ENCODE results near the gene ZNF674.
A peak's percentile ranks its signal among the peaks of the same experiment; 100 is the strongest.

The ZNF674 gene

DNA sequence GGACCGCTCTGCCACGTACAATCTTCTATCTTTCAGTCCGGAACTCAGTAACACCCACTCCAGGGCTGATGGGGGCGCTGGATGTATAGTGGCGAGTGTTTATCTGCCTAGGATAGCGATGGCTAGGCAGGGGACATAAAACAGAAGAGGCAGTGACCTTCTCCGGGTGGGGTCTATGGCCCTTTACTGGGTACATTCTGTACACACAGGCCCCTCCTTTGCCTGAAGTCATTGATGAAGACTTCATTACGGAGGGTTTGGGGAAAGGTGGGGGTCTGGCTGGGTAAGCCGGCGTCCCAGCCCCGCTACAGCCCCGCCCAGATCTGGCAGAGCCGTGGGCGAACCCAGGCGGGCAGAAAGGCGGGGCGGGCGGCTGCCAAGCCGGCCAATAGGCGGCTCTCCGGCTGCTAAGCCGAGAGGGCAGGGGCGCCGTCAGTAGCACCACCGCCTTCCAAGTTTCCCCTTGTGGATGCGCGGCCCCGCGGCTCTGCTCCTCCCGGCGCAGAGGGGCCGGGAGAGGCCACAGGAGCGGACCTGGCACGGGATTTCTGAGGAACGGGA, 28.2 kb upstream of the ZNF674 start, which contains the start of gene CHST7:
TSS of gene CHST7 (plus strand) at position 435 of the 561 bp plus-strand sequence. CDS start 167 bp downstream, outside the sequence.
- H2AFZ ChIP-seq (ENCODE audit: low read length), result peak within 1 kb of the TSS; percentile 96
- H3K23ac ChIP-seq (ENCODE audit: low read depth, low read length, poor library complexity), result peak within 1 kb of the TSS; percentile 31
- H3K27me3 ChIP-seq (ENCODE audit: control insufficient read depth in 3 of 3, insufficient read depth in 3 of 3, low read depth in 1 of 3, low read length in 3 of 3), result peaks cover 0 to 10% (median 3%) of the 10 kb centered on the region in 3 experiments
- no peak within 1 kb of the TSS for H2AK5ac ChIP-seq (ENCODE audit: low read depth, low read length)
- peak within 1 kb of the TSS; percentile 38 for H3K14ac ChIP-seq (ENCODE audit: low read length)
- no peak within 1 kb of the TSS for H2BK12ac ChIP-seq (ENCODE audit: low read length)
- no peak within 1 kb of the TSS for H3K27ac ChIP-seq (replicated peaks; ENCODE audit: low read length)
- H4K91ac ChIP-seq (ENCODE audit: low read depth, low read length, poor library complexity), result no peak within 1 kb of the TSS
- H2BK120ac ChIP-seq (ENCODE audit: low read depth, low read length), result no peak within 1 kb of the TSS
- peak within 1 kb of the TSS; percentile 83 for H3K18ac ChIP-seq (ENCODE audit: low read length)
- peak within 1 kb of the TSS; percentile 66 for H3K4me2 ChIP-seq (ENCODE audit: insufficient read depth, low read length, poor library complexity, severe bottlenecking)
- no peak within 1 kb of the TSS for H2BK5ac ChIP-seq (ENCODE audit: low read length)
- H3K9me3 ChIP-seq (replicated peaks in 1 of 2; ENCODE audit: control insufficient read depth in 2 of 2, insufficient read depth in 1 of 2, low read depth in 1 of 2, low read length in 2 of 2), result no peaks in the 10 kb centered on the region
- no peak within 1 kb of the TSS for H2BK15ac ChIP-seq (ENCODE audit: low read length)
- H4K8ac ChIP-seq (ENCODE audit: low read depth, low read length), result no peak within 1 kb of the TSS
- peaks cover 4% of the 10 kb centered on the region for H3K79me1 ChIP-seq (ENCODE audit: low read depth, low read length)
- no CpG with 5 or more reads among the region's 35 CpGs for WGBS, 2 donors (ENCODE audit: extremely low coverage in 2 of 2, insufficient read length in 2 of 2, insufficient replicate concordance in 1 of 2)
- DNase-seq (ENCODE audit: low spot score), result peak; percentile 54
- H3K9ac ChIP-seq (ENCODE audit: low read depth, low read length, poor library complexity), result peak within 1 kb of the TSS; percentile 81
- no peaks in the 10 kb centered on the region for H3K36me3 ChIP-seq (replicated peaks in 1 of 2; ENCODE audit: control insufficient read depth in 2 of 2, insufficient read depth in 2 of 2, low read length in 2 of 2)
- H3K4me3 ChIP-seq (ENCODE audit: low read length in 2 of 2), result peak within 1 kb of the TSS; percentile 52 to 90
- no peak within 1 kb of the TSS for H3K4ac ChIP-seq (ENCODE audit: low read length)
- peaks cover 0 to 6% of the 10 kb centered on the region in 2 donors for H3K4me1 ChIP-seq (ENCODE audit: control insufficient read depth in 2 of 2, insufficient read depth in 1 of 2, low read depth in 1 of 2, low read length in 2 of 2)

GRCh38 chrX:46572340-46572936, 27.2 kb upstream of the ZNF674 start:
- Histone ChIP-seq H3K36me3 (replicated peaks in 1 of 2; ENCODE audit: control insufficient read depth in 2 of 2, insufficient read depth in 2 of 2, low read length in 2 of 2) (no peaks in the 10 kb centered on the region), H3K4me1 (ENCODE audit: control insufficient read depth in 2 of 2, insufficient read depth in 1 of 2, low read depth in 1 of 2, low read length in 2 of 2) (peaks cover 0 to 6% of the 10 kb centered on the region in 2 donors), H4K91ac (ENCODE audit: low read depth, low read length, poor library complexity) (no peak overlapping the region), H2AFZ (ENCODE audit: low read length) (no peak overlapping the region), H2AK5ac (ENCODE audit: low read depth, low read length) (no peak overlapping the region), H2BK15ac (ENCODE audit: low read length) (no peak overlapping the region), H3K4me2 (ENCODE audit: insufficient read depth, low read length, poor library complexity, severe bottlenecking) (no peak overlapping the region), H2BK5ac (ENCODE audit: low read length) (no peak overlapping the region), H2BK120ac (ENCODE audit: low read depth, low read length) (no peak overlapping the region), H3K23ac (ENCODE audit: low read depth, low read length, poor library complexity) (no peak overlapping the region), H3K9ac (ENCODE audit: low read depth, low read length, poor library complexity) (no peak overlapping the region), H3K9me3 (replicated peaks in 1 of 2; ENCODE audit: control insufficient read depth in 2 of 2, insufficient read depth in 1 of 2, low read depth in 1 of 2, low read length in 2 of 2) (no peaks in the 10 kb centered on the region), H4K8ac (ENCODE audit: low read depth, low read length) (no peak overlapping the region), H3K4me3 (ENCODE audit: low read length in 2 of 2) (no peak overlapping the region), H3K79me1 (ENCODE audit: low read depth, low read length) (peaks cover 4% of the 10 kb centered on the region), H3K4ac (ENCODE audit: low read length) (no peak overlapping the region), H3K14ac (ENCODE audit: low read length) (no peak overlapping the region), H3K27ac (replicated peaks; ENCODE audit: low read length) (no peak overlapping the region), H2BK12ac (ENCODE audit: low read length) (no peak overlapping the region), H3K18ac (ENCODE audit: low read length) (no peak overlapping the region), H3K27me3 (ENCODE audit: control insufficient read depth in 3 of 3, insufficient read depth in 3 of 3, low read depth in 1 of 3, low read length in 3 of 3) (peaks cover 0 to 10% (median 3%) of the 10 kb centered on the region in 3 experiments)
- DNase-seq (ENCODE audit: low spot score), result no peak
- no CpG with 5 or more reads among the region's 5 CpGs for WGBS, 2 donors (ENCODE audit: extremely low coverage in 2 of 2, insufficient read length in 2 of 2, insufficient replicate concordance in 1 of 2)

GRCh38 chrX:46571423-46572339, 26.5 kb upstream of the ZNF674 start:
- H2BK120ac ChIP-seq (ENCODE audit: low read depth, low read length), result no peak overlapping the region
- no peak overlapping the region for H2BK5ac ChIP-seq (ENCODE audit: low read length)
- DNase-seq (ENCODE audit: low spot score), result no peak
- peaks cover 4% of the 10 kb centered on the region for H3K79me1 ChIP-seq (ENCODE audit: low read depth, low read length)
- no peak overlapping the region for H2AFZ ChIP-seq (ENCODE audit: low read length)
- no peak overlapping the region for H3K9ac ChIP-seq (ENCODE audit: low read depth, low read length, poor library complexity)
- no peaks in the 10 kb centered on the region for H3K9me3 ChIP-seq (replicated peaks in 1 of 2; ENCODE audit: control insufficient read depth in 2 of 2, insufficient read depth in 1 of 2, low read depth in 1 of 2, low read length in 2 of 2)
- no peak overlapping the region for H4K8ac ChIP-seq (ENCODE audit: low read depth, low read length)
- peaks cover 0 to 6% of the 10 kb centered on the region in 2 donors for H3K4me1 ChIP-seq (ENCODE audit: control insufficient read depth in 2 of 2, insufficient read depth in 1 of 2, low read depth in 1 of 2, low read length in 2 of 2)
- no peak overlapping the region for H3K4ac ChIP-seq (ENCODE audit: low read length)
- H2BK15ac ChIP-seq (ENCODE audit: low read length), result no peak overlapping the region
- no peak overlapping the region for H4K91ac ChIP-seq (ENCODE audit: low read depth, low read length, poor library complexity)
- no peak overlapping the region for H3K4me2 ChIP-seq (ENCODE audit: insufficient read depth, low read length, poor library complexity, severe bottlenecking)
- H3K23ac ChIP-seq (ENCODE audit: low read depth, low read length, poor library complexity), result no peak overlapping the region
- H3K4me3 ChIP-seq (ENCODE audit: low read length in 2 of 2), result no peak overlapping the region
- H3K18ac ChIP-seq (ENCODE audit: low read length), result no peak overlapping the region
- no peaks in the 10 kb centered on the region for H3K36me3 ChIP-seq (replicated peaks in 1 of 2; ENCODE audit: control insufficient read depth in 2 of 2, insufficient read depth in 2 of 2, low read length in 2 of 2)
- H3K14ac ChIP-seq (ENCODE audit: low read length), result no peak overlapping the region
- WGBS, 2 donors (ENCODE audit: extremely low coverage in 2 of 2, insufficient read length in 2 of 2, insufficient replicate concordance in 1 of 2), result no CpG with 5 or more reads among the region's 10 CpGs
- H3K27ac ChIP-seq (replicated peaks; ENCODE audit: low read length), result no peak overlapping the region
- no peak overlapping the region for H2BK12ac ChIP-seq (ENCODE audit: low read length)
- peaks cover 0 to 10% (median 3%) of the 10 kb centered on the region in 3 experiments for H3K27me3 ChIP-seq (ENCODE audit: control insufficient read depth in 3 of 3, insufficient read depth in 3 of 3, low read depth in 1 of 3, low read length in 3 of 3)
- H2AK5ac ChIP-seq (ENCODE audit: low read depth, low read length), result no peak overlapping the region

DNA sequence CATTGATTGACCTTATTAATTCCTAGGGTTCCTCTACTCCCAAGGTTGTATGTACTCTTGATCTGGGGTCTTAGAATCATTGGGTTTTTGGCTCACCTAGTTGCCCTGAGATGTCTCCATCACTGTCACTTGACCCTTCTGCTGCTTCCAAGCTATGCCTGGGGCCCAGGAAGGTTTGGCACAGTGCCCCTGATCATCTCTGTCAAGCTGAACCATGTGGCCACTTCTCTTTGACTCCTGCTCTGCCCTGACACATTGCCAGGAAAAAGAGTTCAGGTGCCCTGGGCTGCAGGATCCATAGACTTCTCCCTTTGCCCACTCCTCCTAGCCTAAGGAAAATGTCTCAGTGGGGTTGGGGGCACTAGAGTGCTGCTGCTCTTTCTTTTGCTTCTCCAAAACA, 24.4 kb upstream of the ZNF674 start:
- Histone ChIP-seq H3K23ac (ENCODE audit: low read depth, low read length, poor library complexity) (no peak overlapping the region), H3K27me3 (ENCODE audit: control insufficient read depth in 3 of 3, insufficient read depth in 3 of 3, low read depth in 1 of 3, low read length in 3 of 3) (peaks cover 0 to 6% (median 0%) of the 10 kb centered on the region in 3 experiments), H4K91ac (ENCODE audit: low read depth, low read length, poor library complexity) (no peak overlapping the region), H3K79me1 (ENCODE audit: low read depth, low read length) (no peaks in the 10 kb centered on the region), H2AK5ac (ENCODE audit: low read depth, low read length) (no peak overlapping the region), H2BK5ac (ENCODE audit: low read length) (no peak overlapping the region), H4K8ac (ENCODE audit: low read depth, low read length) (no peak overlapping the region), H3K4me1 (ENCODE audit: control insufficient read depth in 2 of 2, insufficient read depth in 1 of 2, low read depth in 1 of 2, low read length in 2 of 2) (peaks cover 0 to 2% of the 10 kb centered on the region in 2 donors), H3K9me3 (replicated peaks in 1 of 2; ENCODE audit: control insufficient read depth in 2 of 2, insufficient read depth in 1 of 2, low read depth in 1 of 2, low read length in 2 of 2) (no peaks in the 10 kb centered on the region), H3K18ac (ENCODE audit: low read length) (no peak overlapping the region), H2BK12ac (ENCODE audit: low read length) (no peak overlapping the region), H2BK120ac (ENCODE audit: low read depth, low read length) (no peak overlapping the region), H3K9ac (ENCODE audit: low read depth, low read length, poor library complexity) (no peak overlapping the region), H2BK15ac (ENCODE audit: low read length) (no peak overlapping the region), H3K4me3 (ENCODE audit: low read length in 2 of 2) (no peak overlapping the region), H3K27ac (replicated peaks; ENCODE audit: low read length) (no peak overlapping the region), H3K36me3 (replicated peaks in 1 of 2; ENCODE audit: control insufficient read depth in 2 of 2, insufficient read depth in 2 of 2, low read length in 2 of 2) (no peaks in the 10 kb centered on the region), H2AFZ (ENCODE audit: low read length) (no peak overlapping the region), H3K4ac (ENCODE audit: low read length) (no peak overlapping the region), H3K4me2 (ENCODE audit: insufficient read depth, low read length, poor library complexity, severe bottlenecking) (no peak overlapping the region), H3K14ac (ENCODE audit: low read length) (no peak overlapping the region)
- DNase-seq (ENCODE audit: low spot score), result no peak
